ENCODE measurements around the gene BOD1L1. TPM values are rescaled to one million over a fixed set of nuclear protein-coding genes. Genes with fewer than 3 reads are reported as not detected.

Gene BOD1L1
- polyA plus RNA-seq, 1 donor: 37.3 TPM

DNA sequence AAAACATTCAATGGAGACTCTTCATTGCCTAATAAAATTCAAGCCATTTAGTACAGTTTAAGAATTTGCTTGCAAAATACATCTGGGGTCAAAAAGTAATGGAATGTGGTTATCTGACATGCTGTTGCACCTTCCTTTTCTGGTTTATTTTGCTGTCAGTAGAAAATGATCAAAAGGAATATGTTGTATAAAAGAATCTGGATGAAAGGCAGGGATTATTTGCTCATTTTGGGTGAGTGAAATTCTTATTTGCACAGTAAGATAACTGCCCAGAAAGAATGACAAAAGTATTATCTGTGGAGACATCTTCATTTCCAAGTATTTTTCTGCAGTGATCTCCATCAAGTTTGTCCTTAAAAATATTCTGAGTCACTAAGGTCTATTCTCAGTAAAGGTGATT, 30.4 kb downstream of the BOD1L1 start:
- H3K9me3 ChIP-seq (ENCODE audit: control insufficient read depth, low read depth, low read length): no peaks in the 10 kb centered on the region
- no peaks in the 10 kb centered on the region for H3K27me3 ChIP-seq (ENCODE audit: control insufficient read depth, insufficient read depth, low read length)
- no peak overlapping the region for H3K4me3 ChIP-seq (ENCODE audit: low read length)
- H3K36me3 ChIP-seq (ENCODE audit: control insufficient read depth, insufficient read depth, low read length): peaks cover 59% of the 10 kb centered on the region
- H3K27ac ChIP-seq (ENCODE audit: low read length): no peak overlapping the region
- DNase-seq: no peak
- no peaks in the 10 kb centered on the region for H3K4me1 ChIP-seq (ENCODE audit: control insufficient read depth, insufficient read depth, low read length)

DNA sequence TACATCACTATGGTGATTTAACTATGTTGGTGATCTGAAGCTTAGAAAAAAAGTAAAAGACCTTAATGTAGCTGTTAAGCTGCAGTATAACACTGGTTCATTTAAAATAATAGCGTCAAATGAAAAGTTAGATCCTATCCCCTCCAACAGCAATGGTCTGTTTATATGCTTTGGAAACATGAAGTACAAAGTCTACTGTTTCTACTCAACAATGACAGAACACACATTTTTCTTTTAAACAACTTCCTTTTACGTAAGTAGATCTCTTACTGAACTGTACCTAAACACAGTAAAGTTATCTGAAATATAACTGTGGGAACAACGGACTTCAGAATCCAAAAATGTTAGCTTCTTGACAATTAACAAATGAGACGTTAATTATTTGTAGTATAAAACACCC, 35.3 kb downstream of the BOD1L1 start:
- no peak for DNase-seq
- WGBS (ENCODE audit: insufficient coverage, low lambda C conversion rate): 70% methylated on average over 3 of the region's 4 CpGs
- H3K4me1 ChIP-seq (ENCODE audit: control insufficient read depth, insufficient read depth, low read length): no peaks in the 10 kb centered on the region
- H3K27ac ChIP-seq (ENCODE audit: low read length): no peak overlapping the region
- no peaks in the 10 kb centered on the region for H3K27me3 ChIP-seq (ENCODE audit: control insufficient read depth, insufficient read depth, low read length)
- peaks cover 66% of the 10 kb centered on the region for H3K36me3 ChIP-seq (ENCODE audit: control insufficient read depth, insufficient read depth, low read length)
- H3K4me3 ChIP-seq (ENCODE audit: low read length): no peak overlapping the region
- H3K9me3 ChIP-seq (ENCODE audit: control insufficient read depth, low read depth, low read length): no peaks in the 10 kb centered on the region

DNA sequence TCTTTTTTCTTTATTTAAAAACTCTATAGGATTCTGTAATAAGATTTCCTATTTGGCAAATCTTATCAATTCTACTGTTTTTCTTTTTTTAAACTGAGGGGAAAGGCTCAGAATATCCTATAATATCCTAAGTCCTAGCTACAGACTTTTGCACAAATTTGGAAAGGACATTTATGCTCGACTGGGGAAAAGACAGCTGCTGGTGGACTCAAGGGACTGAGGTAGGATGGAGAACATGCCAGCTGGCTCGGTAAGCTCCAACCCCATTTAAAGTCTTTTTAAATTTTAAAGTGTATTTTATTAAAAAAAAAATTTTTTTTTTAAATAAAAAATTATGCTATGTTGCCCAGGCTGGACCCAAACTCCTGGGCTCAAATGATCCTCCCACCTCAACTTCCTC, 36.8 kb downstream of the BOD1L1 start:
- DNase-seq: no peak
- H3K27ac ChIP-seq (ENCODE audit: low read length): no peak overlapping the region
- no peaks in the 10 kb centered on the region for H3K9me3 ChIP-seq (ENCODE audit: control insufficient read depth, low read depth, low read length)
- H3K27me3 ChIP-seq (ENCODE audit: control insufficient read depth, insufficient read depth, low read length): no peaks in the 10 kb centered on the region
- no peak overlapping the region for H3K4me3 ChIP-seq (ENCODE audit: low read length)
- no peaks in the 10 kb centered on the region for H3K4me1 ChIP-seq (ENCODE audit: control insufficient read depth, insufficient read depth, low read length)
- peaks cover 66% of the 10 kb centered on the region for H3K36me3 ChIP-seq (ENCODE audit: control insufficient read depth, insufficient read depth, low read length)
- WGBS (ENCODE audit: insufficient coverage, low lambda C conversion rate): 100% methylated on average over 2 of the region's 2 CpGs

DNA sequence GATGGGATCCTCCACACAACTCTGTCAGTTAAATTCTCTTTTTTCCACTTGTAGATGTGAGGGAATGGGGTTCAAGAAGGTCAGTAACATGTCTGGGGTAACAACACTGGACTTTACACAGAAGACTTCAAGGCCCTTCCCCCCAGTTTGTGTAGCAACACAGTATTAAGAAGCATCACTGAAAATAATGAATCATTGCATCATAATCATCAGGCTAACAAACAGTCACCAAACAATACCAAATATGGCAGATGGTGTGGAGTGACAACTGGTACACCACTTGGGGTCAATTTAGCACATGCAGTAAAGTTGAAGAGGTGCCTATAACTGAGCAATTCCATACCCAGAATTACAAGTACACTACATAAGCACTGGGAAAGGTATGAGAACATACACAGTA, 38.6 kb downstream of the BOD1L1 start:
- Histone ChIP-seq H3K4me3 (ENCODE audit: low read length) (no peak overlapping the region), H3K27me3 (ENCODE audit: control insufficient read depth, insufficient read depth, low read length) (no peaks in the 10 kb centered on the region), H3K4me1 (ENCODE audit: control insufficient read depth, insufficient read depth, low read length) (no peaks in the 10 kb centered on the region), H3K36me3 (ENCODE audit: control insufficient read depth, insufficient read depth, low read length) (peaks cover 65% of the 10 kb centered on the region), H3K27ac (ENCODE audit: low read length) (no peak overlapping the region), H3K9me3 (ENCODE audit: control insufficient read depth, low read depth, low read length) (no peaks in the 10 kb centered on the region)
- DNase-seq: no peak

DNA sequence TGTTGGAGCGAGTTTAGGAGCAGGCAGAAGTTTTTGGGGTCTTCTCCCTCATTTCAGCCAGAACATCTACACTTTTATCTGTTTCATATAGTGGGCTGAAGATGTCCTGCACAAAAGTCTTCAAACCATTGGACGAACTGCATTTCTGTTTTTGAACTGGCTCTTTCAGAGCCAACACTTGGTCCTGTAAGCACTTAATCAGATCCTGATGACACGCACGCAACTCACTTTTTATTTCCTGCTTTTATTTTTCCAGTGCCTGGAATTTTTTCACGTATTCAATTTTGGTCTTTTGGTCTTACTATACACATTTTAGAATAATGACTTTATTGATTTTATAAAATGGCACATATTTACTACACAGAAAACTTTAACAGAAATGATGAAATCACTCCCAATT, 43.0 kb downstream of the BOD1L1 start:
- Histone ChIP-seq H3K4me3 (ENCODE audit: low read length) (no peak overlapping the region), H3K9me3 (ENCODE audit: control insufficient read depth, low read depth, low read length) (no peaks in the 10 kb centered on the region), H3K36me3 (ENCODE audit: control insufficient read depth, insufficient read depth, low read length) (peaks cover 66% of the 10 kb centered on the region), H3K27ac (ENCODE audit: low read length) (no peak overlapping the region), H3K4me1 (ENCODE audit: control insufficient read depth, insufficient read depth, low read length) (no peaks in the 10 kb centered on the region), H3K27me3 (ENCODE audit: control insufficient read depth, insufficient read depth, low read length) (no peaks in the 10 kb centered on the region)
- DNase-seq: no peak
- 92% methylated on average over 4 of the region's 5 CpGs for WGBS (ENCODE audit: insufficient coverage, low lambda C conversion rate)

DNA sequence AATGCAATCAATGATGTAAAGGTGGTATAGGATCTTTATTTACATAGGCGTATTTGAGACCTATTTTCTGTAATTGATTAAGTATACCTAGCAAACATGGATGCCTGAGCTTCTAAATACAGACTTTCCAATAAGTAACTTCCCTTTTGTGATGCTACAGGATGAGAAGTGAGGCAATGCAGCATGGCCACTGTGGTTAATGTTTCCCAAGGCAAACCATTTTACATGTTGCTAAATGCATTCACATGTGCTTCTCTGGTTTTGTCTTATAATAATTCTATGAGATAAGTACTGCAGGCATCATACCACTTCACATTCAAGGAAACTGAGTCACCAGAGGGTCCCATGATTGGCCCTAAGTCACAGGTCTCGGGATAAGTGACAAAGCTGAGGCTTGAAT, 47.5 kb downstream of the BOD1L1 start:
- 100% methylated on average over 1 of the region's 2 CpGs for WGBS (ENCODE audit: insufficient coverage, low lambda C conversion rate)
- peaks cover 67% of the 10 kb centered on the region for H3K36me3 ChIP-seq (ENCODE audit: control insufficient read depth, insufficient read depth, low read length)
- no peak overlapping the region for H3K27ac ChIP-seq (ENCODE audit: low read length)
- H3K27me3 ChIP-seq (ENCODE audit: control insufficient read depth, insufficient read depth, low read length): no peaks in the 10 kb centered on the region
- H3K9me3 ChIP-seq (ENCODE audit: control insufficient read depth, low read depth, low read length): no peaks in the 10 kb centered on the region
- H3K4me3 ChIP-seq (ENCODE audit: low read length): no peak overlapping the region
- DNase-seq: no peak
- H3K4me1 ChIP-seq (ENCODE audit: control insufficient read depth, insufficient read depth, low read length): no peaks in the 10 kb centered on the region

DNA sequence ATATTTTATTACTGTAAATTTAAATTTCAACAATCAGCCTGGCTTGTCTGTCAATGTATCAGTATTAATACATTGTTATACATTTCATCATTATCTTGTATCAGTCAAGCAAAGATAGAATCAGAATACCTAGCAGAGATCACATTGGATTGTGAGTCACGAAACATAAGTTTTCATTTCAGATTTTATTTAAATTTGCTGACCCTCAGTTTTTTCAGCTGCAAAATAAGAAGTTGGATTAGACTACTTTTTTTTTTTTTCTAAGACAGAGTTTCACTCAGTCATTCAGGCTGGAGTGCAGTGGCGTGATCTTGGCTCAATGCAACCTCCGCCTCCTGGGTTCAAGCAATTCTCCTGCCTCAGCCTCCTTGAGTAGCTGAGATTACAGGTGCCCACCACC, 49.9 kb downstream of the BOD1L1 start:
- Histone ChIP-seq H3K27ac (ENCODE audit: low read length) (no peak overlapping the region), H3K36me3 (ENCODE audit: control insufficient read depth, insufficient read depth, low read length) (peaks cover 72% of the 10 kb centered on the region), H3K27me3 (ENCODE audit: control insufficient read depth, insufficient read depth, low read length) (no peaks in the 10 kb centered on the region), H3K4me1 (ENCODE audit: control insufficient read depth, insufficient read depth, low read length) (no peaks in the 10 kb centered on the region), H3K9me3 (ENCODE audit: control insufficient read depth, low read depth, low read length) (no peaks in the 10 kb centered on the region), H3K4me3 (ENCODE audit: low read length) (no peak overlapping the region)
- no CpG with 5 or more reads among the region's 3 CpGs for WGBS (ENCODE audit: insufficient coverage, low lambda C conversion rate)
- DNase-seq: no peak

DNA sequence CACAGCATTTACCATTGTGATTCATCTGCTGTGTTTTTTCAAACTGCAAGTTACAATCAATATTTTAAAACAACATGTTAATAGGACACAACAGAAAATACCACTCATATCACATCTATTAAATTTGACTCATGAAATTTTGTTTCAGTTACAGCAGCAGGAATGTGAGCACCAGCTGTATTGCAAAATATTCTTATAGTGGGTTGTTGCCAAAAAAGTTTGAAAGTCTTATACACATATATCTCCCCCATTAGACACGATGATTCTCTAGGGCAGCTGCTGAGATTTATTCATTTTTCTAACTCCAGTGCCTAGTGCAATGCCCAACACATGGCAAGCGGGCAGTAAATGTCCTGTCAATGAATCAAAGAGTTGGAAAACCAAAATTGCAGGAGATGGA, 56.6 kb downstream of the BOD1L1 start:
- H3K9me3 ChIP-seq (ENCODE audit: control insufficient read depth, low read depth, low read length): no peaks in the 10 kb centered on the region
- no peaks in the 10 kb centered on the region for H3K27me3 ChIP-seq (ENCODE audit: control insufficient read depth, insufficient read depth, low read length)
- no peaks in the 10 kb centered on the region for H3K4me1 ChIP-seq (ENCODE audit: control insufficient read depth, insufficient read depth, low read length)
- no CpG with 5 or more reads among the region's 2 CpGs for WGBS (ENCODE audit: insufficient coverage, low lambda C conversion rate)
- no peak overlapping the region for H3K27ac ChIP-seq (ENCODE audit: low read length)
- peaks cover 72% of the 10 kb centered on the region for H3K36me3 ChIP-seq (ENCODE audit: control insufficient read depth, insufficient read depth, low read length)
- no peak overlapping the region for H3K4me3 ChIP-seq (ENCODE audit: low read length)
- no peak for DNase-seq

DNA sequence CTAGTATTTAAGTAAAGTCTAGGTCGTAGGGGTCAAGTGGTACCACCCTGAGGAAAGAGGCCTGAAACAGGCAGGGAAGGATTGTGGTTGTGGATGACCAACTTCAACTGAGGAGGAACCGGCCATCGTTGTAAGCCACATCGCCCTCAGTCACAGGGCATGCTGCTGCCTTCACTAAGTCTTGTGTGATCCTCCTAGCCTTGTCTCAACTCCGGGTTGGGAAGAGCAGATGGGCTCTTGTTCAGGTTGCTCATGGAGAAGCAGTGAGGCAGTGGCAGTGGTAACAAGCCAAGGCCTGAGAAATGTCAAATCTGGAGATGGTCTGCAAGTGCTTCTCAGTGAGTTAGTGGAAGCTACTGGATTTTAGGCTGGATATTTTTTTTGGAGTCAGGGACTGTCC, 60.4 kb downstream of the BOD1L1 start:
- Histone ChIP-seq H3K4me3 (ENCODE audit: low read length) (no peak overlapping the region), H3K27ac (ENCODE audit: low read length) (no peak overlapping the region), H3K4me1 (ENCODE audit: control insufficient read depth, insufficient read depth, low read length) (no peaks in the 10 kb centered on the region), H3K36me3 (ENCODE audit: control insufficient read depth, insufficient read depth, low read length) (peaks cover 42% of the 10 kb centered on the region), H3K27me3 (ENCODE audit: control insufficient read depth, insufficient read depth, low read length) (no peaks in the 10 kb centered on the region), H3K9me3 (ENCODE audit: control insufficient read depth, low read depth, low read length) (no peaks in the 10 kb centered on the region)
- WGBS (ENCODE audit: insufficient coverage, low lambda C conversion rate): no CpG with 5 or more reads among the region's 5 CpGs
- no peak for DNase-seq

DNA sequence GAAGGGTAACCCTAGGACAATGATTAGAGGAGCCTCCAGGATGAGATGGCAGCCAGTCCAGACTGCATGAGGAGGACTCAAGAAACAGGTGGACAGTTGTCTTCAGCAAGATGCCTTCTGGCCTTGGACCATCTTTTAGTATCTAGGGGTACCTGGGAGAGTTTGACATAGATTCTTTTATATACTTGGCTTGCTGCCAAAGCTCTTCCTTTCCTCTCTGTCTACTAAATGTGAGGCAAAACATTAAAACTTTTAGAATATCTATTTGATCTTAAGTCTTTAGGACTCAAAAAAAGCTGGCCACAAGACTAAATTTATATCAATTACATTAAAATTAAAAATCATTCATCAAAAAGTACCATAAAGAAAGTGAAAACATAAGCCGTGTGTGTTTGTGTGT, 64.6 kb downstream of the BOD1L1 start:
- peaks cover 9% of the 10 kb centered on the region for H3K36me3 ChIP-seq (ENCODE audit: control insufficient read depth, insufficient read depth, low read length)
- H3K27me3 ChIP-seq (ENCODE audit: control insufficient read depth, insufficient read depth, low read length): peaks cover 4% of the 10 kb centered on the region
- 100% methylated on average over 1 of the region's 1 CpG for WGBS (ENCODE audit: insufficient coverage, low lambda C conversion rate)
- H3K4me1 ChIP-seq (ENCODE audit: control insufficient read depth, insufficient read depth, low read length): no peaks in the 10 kb centered on the region
- H3K4me3 ChIP-seq (ENCODE audit: low read length): no peak overlapping the region
- DNase-seq: no peak
- H3K9me3 ChIP-seq (ENCODE audit: control insufficient read depth, low read depth, low read length): no peaks in the 10 kb centered on the region
- H3K27ac ChIP-seq (ENCODE audit: low read length): no peak overlapping the region

DNA sequence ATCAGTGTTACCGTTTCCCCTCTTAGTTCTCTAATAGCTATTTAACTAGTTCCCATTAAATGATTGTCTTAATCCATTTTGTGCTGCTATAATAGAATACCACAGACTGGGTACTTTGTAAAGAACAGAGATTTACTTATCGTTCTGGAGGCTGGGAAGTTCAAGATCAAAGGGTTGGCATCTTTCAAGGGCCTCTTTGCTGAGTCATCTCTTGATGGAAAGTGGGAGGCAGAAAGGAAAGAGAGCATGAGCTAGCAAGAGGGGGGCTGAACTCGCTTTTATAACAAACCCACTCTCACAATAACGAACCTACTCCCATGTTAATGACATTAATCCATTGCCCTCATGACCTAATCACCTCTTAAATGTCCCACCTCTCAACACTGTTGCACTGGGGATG, 65.9 kb downstream of the BOD1L1 start:
- Histone ChIP-seq H3K27me3 (ENCODE audit: control insufficient read depth, insufficient read depth, low read length) (peaks cover 6% of the 10 kb centered on the region), H3K36me3 (ENCODE audit: control insufficient read depth, insufficient read depth, low read length) (peaks cover 2% of the 10 kb centered on the region), H3K4me1 (ENCODE audit: control insufficient read depth, insufficient read depth, low read length) (no peaks in the 10 kb centered on the region), H3K9me3 (ENCODE audit: control insufficient read depth, low read depth, low read length) (no peaks in the 10 kb centered on the region), H3K4me3 (ENCODE audit: low read length) (no peak overlapping the region), H3K27ac (ENCODE audit: low read length) (no peak overlapping the region)
- no peak for DNase-seq
- WGBS (ENCODE audit: insufficient coverage, low lambda C conversion rate): 70% methylated on average over 2 of the region's 4 CpGs
